ENCODE data around the gene CENPQ.
A peak's percentile ranks its signal among the peaks of the same experiment; 100 is the strongest.
"Not testable (repeated sequence)": the region's sequence is repeated elsewhere in the genome, so short reads cannot be mapped to it uniquely, and the experiment has no call there.

Gene CENPQ, protein sequence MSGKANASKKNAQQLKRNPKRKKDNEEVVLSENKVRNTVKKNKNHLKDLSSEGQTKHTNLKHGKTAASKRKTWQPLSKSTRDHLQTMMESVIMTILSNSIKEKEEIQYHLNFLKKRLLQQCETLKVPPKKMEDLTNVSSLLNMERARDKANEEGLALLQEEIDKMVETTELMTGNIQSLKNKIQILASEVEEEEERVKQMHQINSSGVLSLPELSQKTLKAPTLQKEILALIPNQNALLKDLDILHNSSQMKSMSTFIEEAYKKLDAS

DNA sequence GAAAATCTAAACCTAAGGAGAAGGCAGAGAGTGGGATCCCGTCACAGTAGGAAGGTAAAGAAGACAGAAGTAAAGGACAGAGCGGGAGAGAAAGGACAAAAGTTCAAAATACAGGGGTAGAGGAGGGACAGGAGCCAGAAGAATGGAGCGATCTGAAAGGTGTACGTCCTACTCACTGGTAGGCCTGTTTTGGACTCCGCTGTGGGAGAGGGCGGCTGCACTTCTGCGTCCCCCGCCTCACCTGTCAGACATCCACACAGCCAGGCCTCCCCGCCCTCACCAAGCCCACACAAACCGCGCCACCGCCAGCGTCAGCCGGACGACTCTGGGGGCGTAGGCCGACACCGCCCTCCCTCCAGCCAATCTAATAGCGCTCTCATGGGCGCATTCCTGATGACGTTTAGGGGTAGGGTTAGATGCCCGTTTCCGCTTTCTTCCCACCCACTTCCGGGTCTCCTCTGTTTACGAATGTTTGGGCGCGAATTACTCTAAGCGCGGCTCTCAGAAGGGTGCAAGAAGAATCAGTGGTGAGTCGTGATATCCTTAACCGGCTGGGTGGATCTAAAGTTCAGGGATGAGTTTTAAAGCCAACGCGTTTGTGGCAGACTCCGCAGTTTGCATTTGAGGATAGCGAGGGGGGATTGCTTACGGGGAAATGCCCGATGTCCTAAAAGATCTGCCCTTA lies at the start of gene CENPQ, which contains the start of gene MMUT:
Gene CENPQ (plus strand): TSS at position 444 of the 685 bp plus-strand sequence. CDS start 6,807 bp downstream, outside the sequence.
Gene MMUT (minus strand): TSS at position 327 of the 685 bp plus-strand sequence. CDS start 3,787 bp downstream, outside the sequence.
- peak; percentile 76 to 82 for DNase-seq (ENCODE audit: low read depth in 1 of 2, low spot score in 1 of 2)

GRCh38 chr6:49415358-49415757 lies 47.8 kb upstream of the CENPQ start:
- no peak for DNase-seq (ENCODE audit: low read depth in 1 of 2, low spot score in 1 of 2)

DNA sequence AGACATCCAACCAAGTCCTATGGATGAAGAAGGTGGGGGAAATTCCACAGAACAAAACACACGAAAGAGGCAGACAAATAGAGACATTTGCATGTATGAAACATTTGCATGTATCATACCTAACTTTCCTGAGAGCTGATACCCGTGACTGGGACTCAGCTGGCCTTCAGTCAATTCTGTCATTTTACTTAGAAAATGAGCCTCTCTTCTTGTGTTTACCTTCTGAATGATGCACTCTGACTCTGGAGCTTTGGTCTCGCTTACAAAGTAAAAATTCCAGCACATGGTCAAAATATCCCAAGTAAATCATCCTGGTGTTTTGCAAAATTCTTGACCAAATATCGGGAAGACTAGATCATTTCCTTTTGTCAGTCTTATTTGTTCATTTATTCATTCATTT lies 47.0 kb upstream of the CENPQ start:
- DNase-seq (ENCODE audit: low read depth in 1 of 2, low spot score in 1 of 2), result no peak

GRCh38 chr6:49423817-49424216 lies 39.4 kb upstream of the CENPQ start:
- DNase-seq (ENCODE audit: low read depth in 1 of 2, low spot score in 1 of 2), result no peak

DNA sequence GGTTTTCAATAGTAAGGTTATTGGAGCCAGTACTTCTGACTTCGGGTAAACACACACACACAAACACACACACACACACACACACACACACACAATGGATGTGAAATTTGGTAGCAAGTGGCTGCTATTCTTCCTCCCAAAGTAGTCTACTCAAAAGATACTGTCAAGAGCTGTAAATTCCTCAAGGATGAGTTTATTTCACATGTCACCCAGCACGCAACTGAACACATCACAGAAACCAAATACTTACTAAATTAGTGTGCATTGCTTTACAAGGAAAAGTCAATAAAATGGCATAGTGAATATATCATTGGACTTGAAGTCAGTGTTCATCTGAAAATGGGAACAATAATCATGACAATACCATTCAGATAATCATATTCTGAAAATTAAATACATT lies 33.0 kb upstream of the CENPQ start:
- no peak for DNase-seq (ENCODE audit: low read depth in 1 of 2, low spot score in 1 of 2)

GRCh38 chr6:49430866-49431265 lies 32.3 kb upstream of the CENPQ start:
- DNase-seq (ENCODE audit: low read depth in 1 of 2, low spot score in 1 of 2), result no peak

- DNase-seq (ENCODE audit: low read depth in 1 of 2, low spot score in 1 of 2), result no peak
Observed at GRCh38 chr6:49453221-49453620, 9.9 kb upstream of the CENPQ start.

GRCh38 chr6:49454787-49455709 lies 8.1 kb upstream of the CENPQ start:
- no peak for DNase-seq (ENCODE audit: low read depth in 1 of 2, low spot score in 1 of 2)

GRCh38 chr6:49457771-49458170 lies 5.4 kb upstream of the CENPQ start:
- DNase-seq (ENCODE audit: low read depth in 1 of 2, low spot score in 1 of 2), result no peak

DNA sequence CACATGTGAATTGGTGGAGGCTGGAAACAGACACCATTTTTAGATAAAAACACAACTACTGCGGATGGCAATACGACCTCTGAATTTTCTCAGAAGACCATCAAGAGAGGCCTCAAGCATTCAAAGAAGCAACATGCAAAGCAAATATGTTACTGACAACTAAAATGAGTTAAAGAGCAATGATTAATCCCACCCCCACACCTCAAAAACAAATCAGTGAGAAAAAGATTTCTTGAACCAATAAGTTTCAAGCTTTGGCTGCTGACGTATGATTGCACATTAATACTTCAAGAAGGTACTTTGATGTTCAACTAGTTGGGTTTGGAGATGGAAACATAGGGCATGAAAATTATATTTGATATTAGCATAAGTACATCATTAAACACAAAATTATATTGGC lies 1.1 kb upstream of the CENPQ start:
- DNase-seq (ENCODE audit: low read depth in 1 of 2, low spot score in 1 of 2), result no peak

- DNase-seq (ENCODE audit: low read depth in 1 of 2, low spot score in 1 of 2), result no peak
Observed at GRCh38 chr6:49462599-49462926, 607 bp upstream of the CENPQ start.

DNA sequence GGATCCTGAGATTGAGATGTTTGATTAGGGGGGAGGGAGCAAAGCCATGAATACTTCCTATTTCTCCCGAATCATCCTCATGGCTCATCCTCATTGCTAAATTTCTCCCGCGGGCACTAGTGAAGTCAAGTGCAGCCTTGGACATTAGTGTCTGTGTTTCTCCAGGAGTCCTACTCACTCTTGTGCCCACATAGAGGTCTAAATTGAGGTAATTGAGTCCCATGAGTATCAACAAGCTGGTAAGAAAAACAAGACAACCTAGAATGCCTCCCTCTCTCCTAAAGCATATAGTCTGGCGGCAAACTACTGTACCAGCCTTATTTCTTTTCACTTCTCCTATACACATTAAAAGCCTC lies 420 bp downstream of the CENPQ start:
- no peak for DNase-seq (ENCODE audit: low read depth in 1 of 2, low spot score in 1 of 2)

DNA sequence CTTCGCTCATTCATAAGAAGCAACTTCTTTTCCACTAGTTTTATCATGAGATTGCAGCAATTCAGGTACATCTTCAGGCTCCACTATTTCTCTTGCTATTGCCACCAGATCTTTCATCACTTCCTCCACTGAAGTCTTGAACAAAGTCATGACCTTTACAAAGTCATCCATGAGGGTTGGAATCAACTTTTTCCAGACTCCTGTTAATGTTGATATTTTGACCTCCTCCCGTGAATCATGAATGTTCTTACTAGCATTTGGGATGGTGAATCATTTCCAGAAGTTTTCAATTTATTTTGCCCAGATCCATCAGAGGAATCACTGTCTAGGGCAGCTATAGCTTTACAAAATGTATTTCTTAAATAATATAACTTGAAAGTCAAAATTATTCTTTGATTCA lies 1.5 kb downstream of the CENPQ start:
- no peak for DNase-seq (ENCODE audit: low read depth in 1 of 2, low spot score in 1 of 2)

- DNase-seq (ENCODE audit: low read depth in 1 of 2, low spot score in 1 of 2), result no peak
Observed at GRCh38 chr6:49468042-49468441, 4.9 kb downstream of the CENPQ start.

DNA sequence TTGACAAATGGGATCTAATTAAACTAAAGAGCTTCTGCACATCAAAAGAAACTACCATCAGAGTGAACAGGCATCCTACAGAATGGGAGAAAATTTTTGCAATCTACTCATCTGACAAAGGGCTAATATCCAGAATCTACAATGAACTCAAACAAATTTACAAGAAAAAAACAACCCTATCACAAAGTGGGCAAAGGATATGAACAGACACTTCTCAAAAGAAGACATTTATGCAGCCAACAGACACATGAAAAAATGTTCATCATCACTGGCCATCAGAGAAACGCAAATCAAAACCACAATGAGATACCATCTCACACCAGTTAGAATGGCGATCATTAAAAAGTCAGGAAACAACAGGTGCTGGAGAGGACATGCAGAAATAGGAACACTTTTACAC lies 13.4 kb downstream of the CENPQ start:
- DNase-seq (ENCODE audit: low read depth in 1 of 2, low spot score in 1 of 2), result not testable (repeated sequence)

DNA sequence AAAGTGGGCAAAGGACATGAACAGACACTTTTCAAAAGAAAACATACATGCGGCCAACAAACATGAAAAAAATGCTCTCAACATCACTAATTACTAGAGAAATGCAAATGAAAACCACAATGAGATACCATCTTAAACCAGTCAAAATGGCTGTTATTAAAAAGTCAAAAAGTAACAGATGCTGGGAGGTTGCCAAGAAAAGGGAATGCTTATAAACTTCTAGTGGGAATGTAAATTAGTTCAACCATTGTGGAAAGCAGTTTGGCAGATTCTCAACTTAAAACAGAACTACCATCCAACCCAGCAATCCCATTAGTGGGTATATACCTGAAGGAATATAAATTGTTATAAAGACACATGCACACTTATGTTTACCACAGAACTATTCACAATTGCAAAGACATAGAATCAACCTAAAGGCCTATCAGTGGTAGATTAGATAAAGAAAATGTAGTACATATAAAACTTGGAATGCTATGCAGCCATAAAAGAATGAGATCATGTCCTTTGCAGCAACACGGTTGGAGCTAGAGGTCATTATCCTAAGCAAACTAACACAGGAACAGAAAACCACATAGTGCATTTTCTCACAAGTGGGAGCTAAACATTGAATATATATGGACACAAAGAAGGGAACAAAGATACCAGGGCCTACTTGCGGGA lies 16.3 kb downstream of the CENPQ start:
- no peak for DNase-seq (ENCODE audit: low read depth in 1 of 2, low spot score in 1 of 2)

GRCh38 chr6:49481846-49482245 lies 18.7 kb downstream of the CENPQ start:
- not testable (repeated sequence) for DNase-seq (ENCODE audit: low read depth in 1 of 2, low spot score in 1 of 2)

GRCh38 chr6:49483380-49483779 lies 20.2 kb downstream of the CENPQ start:
- not testable (repeated sequence) for DNase-seq (ENCODE audit: low read depth in 1 of 2, low spot score in 1 of 2)

GRCh38 chr6:49490633-49491032 lies 27.5 kb downstream of the CENPQ start:
- DNase-seq (ENCODE audit: low read depth in 1 of 2, low spot score in 1 of 2), result no peak

DNA sequence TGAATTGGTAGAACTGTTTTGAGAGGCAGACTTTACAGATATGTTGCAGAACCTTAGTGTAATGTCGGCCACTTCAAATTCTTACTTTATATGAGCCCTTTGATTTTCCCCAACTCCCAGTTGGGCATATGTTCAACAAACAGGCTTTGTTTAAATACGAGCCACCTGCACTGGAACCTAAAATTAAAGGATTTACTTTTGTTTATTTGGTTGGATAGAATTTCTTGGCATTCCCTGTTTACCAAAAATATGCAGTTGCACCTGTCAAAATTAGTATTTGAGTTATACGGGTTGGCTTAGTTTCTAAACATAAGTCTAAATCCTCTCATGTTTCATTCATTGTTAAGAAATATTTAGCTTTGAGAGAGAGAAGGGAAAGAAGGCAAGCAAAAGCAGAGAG lies 34.1 kb downstream of the CENPQ start:
- DNase-seq (ENCODE audit: low read depth in 1 of 2, low spot score in 1 of 2), result no peak

- no peak for DNase-seq (ENCODE audit: low read depth in 1 of 2, low spot score in 1 of 2)
Observed at GRCh38 chr6:49499126-49499525, 36.0 kb downstream of the CENPQ start.

Data from activated T-helper 1 cell treated with anti-CD3 and anti-CD28 coated beads, Interleukin-2, amount 50 U/mL, for 16 hours (primary cell).